Measurements from ENCODE around the gene SLC7A4.
A peak's percentile ranks its signal among the peaks of the same experiment; 100 is the strongest.
"Not testable (repeated sequence)": the region's sequence is repeated elsewhere in the genome, so short reads cannot be mapped to it uniquely, and the experiment has no call there.

The SLC7A4 gene

DNA sequence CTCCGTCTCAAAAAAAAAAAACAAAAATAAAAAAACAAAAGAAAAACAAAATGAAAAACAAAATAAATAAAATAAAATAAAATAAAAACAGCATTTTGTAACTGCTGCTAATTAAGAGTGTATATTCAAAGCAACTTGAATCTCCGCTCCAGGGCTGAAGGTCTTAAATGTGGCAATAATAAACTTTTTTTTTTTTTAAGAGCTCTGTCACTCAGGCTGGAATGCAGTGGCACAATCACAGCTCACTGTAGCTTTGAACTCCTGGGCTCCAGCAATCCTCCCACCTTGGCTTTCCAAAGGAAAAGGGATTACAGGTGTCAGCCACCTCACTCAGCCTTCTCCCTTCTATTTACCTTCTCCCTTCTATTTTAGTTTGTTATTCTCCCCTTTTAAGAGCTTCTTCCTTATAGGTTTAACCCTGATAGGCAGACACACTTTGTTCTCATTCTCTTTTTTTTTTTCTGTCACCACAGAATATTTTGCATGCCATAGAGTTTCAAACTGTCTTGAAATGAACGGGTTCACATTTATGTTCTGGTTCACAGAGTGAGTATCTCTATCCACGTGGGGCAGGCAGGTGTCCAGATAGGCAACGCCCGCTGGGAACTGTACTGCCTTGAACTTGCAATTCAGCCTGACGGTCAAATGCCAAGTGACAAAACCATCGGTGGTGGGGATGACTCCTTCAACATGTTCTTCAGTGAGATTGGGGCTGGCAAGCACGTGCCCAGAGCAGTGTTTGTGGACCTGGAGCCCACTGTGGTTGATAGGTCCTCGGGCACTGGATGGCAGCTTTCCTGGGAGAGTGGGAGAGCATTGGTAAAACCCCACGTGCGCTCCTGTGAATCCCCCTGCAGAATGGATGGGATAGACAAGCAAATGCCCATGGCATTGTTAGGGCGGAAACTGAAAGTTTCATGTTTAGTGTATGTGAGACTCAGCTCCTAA lies 32.8 kb upstream of the SLC7A4 start:
- DNase-seq: no peak

GRCh38 chr22:21064425-21064824 lies 32.1 kb upstream of the SLC7A4 start:
- not testable (repeated sequence) for DNase-seq

GRCh38 chr22:21061660-21062321 lies 29.4 kb upstream of the SLC7A4 start:
- DNase-seq: not testable (repeated sequence)

DNA sequence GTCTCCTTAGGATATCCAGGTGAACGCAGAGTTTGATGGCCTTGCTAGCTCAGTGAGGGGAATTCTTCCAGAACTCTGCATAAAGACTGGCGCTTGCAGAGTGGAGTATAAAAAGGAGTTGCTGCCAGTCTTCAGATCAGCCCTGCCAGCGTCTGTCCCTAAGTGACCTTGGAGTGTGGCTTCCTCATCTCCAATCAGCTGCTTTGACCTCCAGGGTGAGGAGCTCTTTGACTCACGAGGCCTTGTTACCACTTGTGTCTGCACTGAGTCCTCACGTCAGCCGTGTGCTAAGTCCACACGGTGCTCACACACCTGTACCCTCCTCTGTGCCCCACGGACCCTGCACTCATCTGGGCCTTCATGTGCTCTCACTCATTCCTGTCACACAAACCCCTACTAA lies 28.0 kb upstream of the SLC7A4 start:
- DNase-seq: not testable (repeated sequence)

- DNase-seq: no peak
Observed at GRCh38 chr22:21055880-21056319, 23.5 kb upstream of the SLC7A4 start.

DNA sequence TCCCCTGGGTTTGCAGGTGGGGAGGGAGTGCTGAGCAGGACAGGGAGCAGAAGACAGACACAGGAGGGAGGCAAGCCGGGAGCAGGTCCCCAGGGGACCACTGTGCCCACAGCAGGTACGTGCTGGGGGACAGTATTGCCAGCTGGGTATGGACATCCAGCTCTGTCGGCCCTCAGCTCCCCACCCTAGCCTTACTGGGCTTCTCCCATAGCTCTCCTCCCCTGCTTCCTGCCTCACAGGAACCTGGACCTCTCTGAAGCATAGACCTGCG lies 23.1 kb upstream of the SLC7A4 start:
- DNase-seq: no peak

GRCh38 chr22:21054714-21055563 lies 22.6 kb upstream of the SLC7A4 start:
- DNase-seq: no peak

- no peak for DNase-seq
Observed at GRCh38 chr22:21054046-21054713, 21.8 kb upstream of the SLC7A4 start.

GRCh38 chr22:21052715-21053459 lies 20.5 kb upstream of the SLC7A4 start:
- no peak for DNase-seq

DNA sequence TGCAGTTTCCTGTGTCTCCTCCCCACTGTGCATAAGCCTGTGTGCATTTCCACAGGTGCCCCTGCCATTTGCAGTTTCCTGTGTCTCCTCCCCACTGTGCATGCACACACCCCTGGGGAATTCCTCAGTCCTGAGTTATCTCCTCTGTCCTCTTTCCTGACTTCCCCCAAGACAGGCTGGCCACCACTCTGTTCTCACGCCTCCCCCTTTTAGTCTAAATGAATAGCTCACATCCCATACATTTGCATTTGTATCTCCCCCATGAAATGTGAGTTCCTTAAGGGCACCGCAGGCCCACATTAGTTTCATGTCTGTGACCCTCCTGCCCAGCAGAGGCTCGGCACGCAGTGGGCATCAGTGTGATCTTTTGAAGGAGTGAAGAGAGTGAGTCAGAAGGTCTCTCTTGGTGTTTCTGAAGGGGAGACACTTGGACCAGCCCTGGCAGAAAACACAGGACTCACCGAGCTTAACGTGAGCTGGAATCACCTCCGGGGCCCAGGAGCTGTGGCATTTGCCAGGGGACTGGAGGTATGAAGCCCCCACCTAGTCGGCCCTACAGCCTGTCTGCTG lies 19.6 kb upstream of the SLC7A4 start:
- DNase-seq: no peak

DNA sequence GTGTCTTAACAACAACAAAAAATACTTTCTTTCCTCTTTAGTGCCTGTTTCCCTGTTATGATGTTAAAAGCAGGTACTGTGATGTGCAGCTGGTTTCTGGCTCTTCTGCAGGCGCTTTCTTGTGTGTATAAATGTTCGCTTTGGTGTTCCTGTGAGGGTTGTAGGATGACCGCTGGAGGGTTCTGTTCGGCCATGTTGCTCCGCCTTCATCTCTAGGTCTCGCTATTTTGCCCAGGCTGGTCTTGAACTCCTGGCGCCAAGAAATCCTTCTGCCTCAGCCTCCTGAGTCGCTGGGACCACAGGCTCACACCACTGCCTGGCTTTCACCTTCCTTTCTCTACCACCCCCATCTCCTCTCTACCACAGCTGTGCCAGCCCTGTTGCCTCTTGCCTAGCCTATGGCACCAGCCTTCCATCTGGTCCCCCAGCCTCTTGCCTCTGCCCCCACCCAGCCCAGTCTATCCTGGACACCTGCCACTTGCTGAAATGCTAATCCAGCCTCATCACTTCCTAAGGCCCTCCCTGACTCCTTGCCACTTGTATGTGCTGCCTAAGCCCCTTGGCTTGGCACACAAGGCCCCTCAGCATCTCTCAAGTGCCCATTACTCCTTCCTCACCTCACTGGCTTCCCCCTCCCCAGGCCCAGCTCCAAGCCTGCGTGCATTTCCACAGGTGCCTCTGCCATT lies 18.9 kb upstream of the SLC7A4 start:
- no peak for DNase-seq

DNA sequence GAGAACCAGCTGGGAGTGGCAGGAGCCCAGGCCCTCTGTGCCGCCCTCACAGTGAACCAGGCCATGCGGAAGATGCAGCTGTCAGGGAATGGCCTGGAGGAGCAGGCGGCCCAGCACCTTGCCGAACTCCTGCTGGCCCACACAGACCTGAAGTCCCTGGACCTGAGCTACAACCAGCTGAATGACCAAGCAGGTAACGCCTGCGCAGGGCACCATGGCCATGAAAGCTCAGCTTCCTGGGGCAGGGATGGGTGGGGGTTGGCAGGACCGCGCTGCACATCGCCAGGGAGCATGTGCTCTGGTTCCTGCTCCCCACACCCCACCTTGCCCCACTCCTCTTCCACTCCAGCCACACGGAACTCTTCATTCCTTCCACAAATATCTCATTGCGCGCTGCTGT lies 16.6 kb upstream of the SLC7A4 start:
- not testable (repeated sequence) for DNase-seq

DNA sequence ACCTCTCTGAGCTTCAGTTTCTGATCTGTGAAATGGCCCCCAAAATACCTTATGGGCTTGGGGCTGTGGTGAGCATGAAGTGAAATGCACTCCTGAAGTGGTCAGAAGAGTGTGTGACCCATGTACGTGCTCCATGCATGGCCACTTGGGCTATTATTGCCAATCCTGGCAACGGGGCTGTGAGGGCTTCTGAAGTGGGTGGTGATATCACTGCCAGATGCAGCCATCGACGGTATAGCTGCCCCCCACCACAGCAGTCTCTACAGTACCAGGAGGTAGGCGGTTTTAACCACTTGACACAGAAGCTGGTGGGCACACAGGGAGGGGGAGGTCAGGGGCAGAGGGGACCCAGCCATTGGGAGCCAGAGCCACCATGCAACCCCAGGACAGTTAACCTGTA lies 16.1 kb upstream of the SLC7A4 start:
- not testable (repeated sequence) for DNase-seq

- DNase-seq: no peak
Observed at GRCh38 chr22:21047730-21048129, 15.4 kb upstream of the SLC7A4 start.

- no peak for DNase-seq
Observed at GRCh38 chr22:21047035-21047661, 14.8 kb upstream of the SLC7A4 start.

- DNase-seq: peak; percentile 71
Observed at GRCh38 chr22:21045585-21046294, 13.4 kb upstream of the SLC7A4 start, which contains the start of gene LRRC74B. Gene LRRC74B (plus strand): TSS chr22:21045946. CDS start chr22:21045987, 41 bp downstream.

GRCh38 chr22:21044931-21045584 lies 12.7 kb upstream of the SLC7A4 start:
- no peak for DNase-seq

GRCh38 chr22:21043860-21044535 lies 11.6 kb upstream of the SLC7A4 start:
- no peak for DNase-seq
